GM21360 (cell line): Measurements from ENCODE around the gene ILF2.
"Not testable (repeated sequence)": the region's sequence is repeated elsewhere in the genome, so short reads cannot be mapped to it uniquely, and the experiment has no call there.

Experiments used
- ATAC-seq: cut with Tn5 transposase; IDR thresholded peaks from one replicate; pipeline ENCODE4 v1.9.1; 2021; ENCODE audit warnings: mild to moderate bottlenecking, moderate library complexity; ENCODE audit not compliant: unreplicated experiment

Gene ILF2

GRCh38 chr1:153679337-153680119 lies 8.7 kb upstream of the ILF2 start:
- ATAC-seq, result no peak

DNA sequence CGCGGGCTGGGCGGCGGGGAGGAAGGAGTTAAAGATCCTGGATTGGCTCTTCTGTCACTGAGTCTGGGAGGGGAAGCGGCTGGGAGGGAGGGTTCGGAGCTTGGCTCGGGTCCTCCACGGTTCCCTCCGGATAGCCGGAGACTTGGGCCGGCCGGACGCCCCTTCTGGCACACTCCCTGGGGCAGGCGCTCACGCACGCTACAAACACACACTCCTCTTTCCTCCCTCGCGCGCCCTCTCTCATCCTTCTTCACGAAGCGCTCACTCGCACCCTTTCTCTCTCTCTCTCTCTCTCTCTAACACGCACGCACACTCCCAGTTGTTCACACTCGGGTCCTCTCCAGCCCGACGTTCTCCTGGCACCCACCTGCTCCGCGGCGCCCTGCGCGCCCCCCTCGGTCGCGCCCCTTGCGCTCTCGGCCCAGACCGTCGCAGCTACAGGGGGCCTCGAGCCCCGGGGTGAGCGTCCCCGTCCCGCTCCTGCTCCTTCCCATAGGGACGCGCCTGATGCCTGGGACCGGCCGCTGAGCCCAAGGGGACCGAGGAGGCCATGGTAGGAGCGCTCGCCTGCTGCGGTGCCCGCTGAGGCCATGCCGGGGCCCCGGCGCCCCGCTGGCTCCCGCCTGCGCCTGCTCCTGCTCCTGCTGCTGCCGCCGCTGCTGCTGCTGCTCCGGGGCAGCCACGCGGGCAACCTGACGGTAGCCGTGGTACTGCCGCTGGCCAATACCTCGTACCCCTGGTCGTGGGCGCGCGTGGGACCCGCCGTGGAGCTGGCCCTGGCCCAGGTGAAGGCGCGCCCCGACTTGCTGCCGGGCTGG lies 7.9 kb upstream of the ILF2 start, which contains the start of gene NPR1:
Gene NPR1, plus strand, starts transcription at position 170 of the 818 bp plus-strand sequence. Its CDS starts 421 bp downstream, at position 591.
- no peak for ATAC-seq

- ATAC-seq, result no peak
These were observed 7.1 kb upstream of the ILF2 start for GRCh38 chr1:153677718-153678518.

- no peak for ATAC-seq
These were observed 2.7 kb upstream of the ILF2 start for GRCh38 chr1:153673511-153673910.

DNA sequence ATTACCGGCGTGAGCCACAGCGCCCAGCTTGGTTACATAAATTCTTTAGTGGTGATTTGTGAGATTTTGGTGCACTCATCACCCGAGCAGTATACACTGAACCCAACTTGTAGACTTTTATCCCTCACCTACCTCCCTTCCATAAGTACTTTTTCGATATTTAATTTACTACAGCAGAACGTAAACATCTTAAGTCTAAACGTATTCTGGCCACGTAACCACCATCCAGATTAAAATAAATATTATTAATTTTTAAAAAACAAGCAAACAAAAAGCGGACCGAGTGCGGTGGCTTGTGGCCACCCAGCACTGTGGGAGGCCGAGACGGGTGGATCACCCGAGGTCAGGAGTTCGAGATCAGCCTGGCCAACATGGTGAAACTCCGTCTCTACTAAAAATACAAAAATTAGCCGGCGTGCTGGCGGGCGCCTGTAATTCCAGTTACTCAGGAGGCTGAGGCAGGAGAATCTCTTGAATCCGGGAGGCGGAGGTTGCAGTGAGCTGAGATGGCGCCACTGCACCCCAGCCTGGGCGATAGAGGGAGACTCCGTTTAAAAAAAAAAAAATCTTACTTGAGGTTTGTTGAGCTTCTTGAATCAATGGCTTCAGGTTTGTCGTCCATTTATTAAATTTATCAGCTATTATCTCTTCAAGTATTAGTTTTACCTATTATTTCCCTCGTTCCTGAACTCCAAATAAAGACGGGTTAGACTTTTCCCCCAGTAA lies 998 bp upstream of the ILF2 start:
- ATAC-seq, result peak; percentile 15

- ATAC-seq, result peak; percentile 1
These were observed 435 bp downstream of the ILF2 start for GRCh38 chr1:153670257-153670858.

DNA sequence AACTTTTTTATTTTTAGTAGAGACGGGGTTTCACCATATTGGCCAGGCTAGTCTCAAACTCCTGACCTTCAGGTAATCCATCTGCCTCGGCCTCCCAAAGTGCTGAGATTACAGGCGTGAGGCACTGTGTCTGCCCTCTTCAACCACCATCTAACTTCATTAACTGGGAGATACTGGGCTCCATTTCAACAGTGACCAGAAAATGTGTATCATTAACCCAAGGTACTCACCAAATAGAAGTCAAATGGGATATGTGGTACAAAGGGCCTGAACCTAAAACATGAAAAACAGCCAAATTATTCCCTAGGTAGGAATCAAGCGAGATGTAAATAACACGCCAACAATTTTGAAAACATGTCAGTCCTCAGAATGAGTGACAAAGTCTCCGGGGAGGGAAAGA lies 1.2 kb downstream of the ILF2 start:
- ATAC-seq, result no peak

- ATAC-seq, result not testable (repeated sequence)
These were observed 2.1 kb downstream of the ILF2 start for GRCh38 chr1:153668672-153669071.

GRCh38 chr1:153667439-153667838 lies 3.4 kb downstream of the ILF2 start:
- no peak for ATAC-seq

GRCh38 chr1:153663211-153663610 lies 7.6 kb downstream of the ILF2 start:
- no peak for ATAC-seq

GRCh38 chr1:153662269-153662668 lies 8.5 kb downstream of the ILF2 start:
- no peak for ATAC-seq

DNA sequence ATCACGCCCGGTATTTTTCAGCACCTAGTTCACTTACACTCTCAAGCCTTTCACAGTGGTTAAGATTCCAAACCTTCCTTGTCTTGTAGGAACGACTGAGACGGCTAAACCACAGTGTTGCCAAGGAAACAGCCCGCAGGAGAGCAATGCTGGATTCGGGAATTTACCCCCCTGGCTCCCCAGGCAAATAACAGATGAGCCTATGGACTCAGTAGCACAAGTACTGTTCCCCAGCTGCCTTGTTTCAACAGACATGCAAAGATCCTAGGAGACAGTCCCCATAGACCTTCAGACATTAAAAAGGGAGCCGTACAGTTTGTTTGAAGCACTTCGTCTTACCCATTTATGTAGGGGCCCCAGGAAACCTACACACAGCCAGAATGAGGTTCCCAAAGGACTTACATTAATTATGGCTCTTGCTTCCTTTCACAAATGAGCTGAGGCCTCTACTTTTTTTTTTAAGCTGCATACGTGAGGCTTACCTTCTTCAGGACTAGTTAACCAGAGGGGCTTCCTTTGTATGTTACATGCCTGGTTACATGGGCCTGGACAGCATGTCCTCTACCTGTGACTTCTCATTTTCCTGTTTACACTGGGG lies 9.6 kb downstream of the ILF2 start:
- ATAC-seq, result no peak

GRCh38 chr1:153659656-153660055 lies 11.1 kb downstream of the ILF2 start:
- ATAC-seq, result no peak

GRCh38 chr1:153659175-153659534 lies 11.6 kb downstream of the ILF2 start:
- ATAC-seq, result no peak

DNA sequence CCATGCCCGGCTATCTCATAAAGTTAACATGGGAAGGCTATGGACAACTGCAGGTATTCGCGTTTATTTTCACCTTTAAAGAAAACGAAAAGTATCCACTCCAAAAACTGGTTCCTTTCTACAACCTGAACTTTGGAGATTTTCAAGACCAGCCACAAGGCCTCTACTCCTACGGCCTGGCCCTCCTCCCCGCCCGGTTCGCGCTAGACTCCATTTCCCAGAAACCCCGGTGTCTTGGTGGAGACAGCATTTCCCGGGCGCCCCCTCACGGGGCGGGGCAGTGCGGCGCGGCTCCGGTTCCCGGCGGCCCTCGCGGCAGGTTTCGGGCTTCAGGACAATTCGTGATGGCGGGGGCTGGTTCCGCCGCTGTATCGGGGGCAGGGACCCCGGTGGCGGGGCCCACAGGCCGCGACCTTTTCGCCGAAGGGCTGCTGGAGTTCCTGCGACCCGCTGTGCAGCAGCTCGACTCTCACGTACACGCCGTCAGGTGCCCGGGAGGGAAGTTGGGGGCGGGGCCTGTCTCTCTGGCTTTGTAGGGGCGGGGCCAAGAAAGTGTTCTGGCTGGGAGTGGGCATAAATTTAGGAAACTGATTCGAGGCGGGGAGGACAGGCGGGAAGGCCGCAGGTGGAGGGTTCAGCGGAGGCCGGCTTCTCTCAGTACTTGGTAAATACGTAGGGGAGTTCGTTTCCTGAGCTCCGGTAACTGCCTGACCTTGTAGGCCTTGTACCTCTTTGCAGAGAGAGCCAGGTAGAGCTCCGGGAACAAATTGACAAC lies 12.2 kb downstream of the ILF2 start, which contains the start of gene SNAPIN:
Gene SNAPIN, plus strand, starts transcription at position 304 of the 775 bp plus-strand sequence. Its CDS starts 41 bp downstream, at position 345.
- peak; percentile 85 for ATAC-seq

DNA sequence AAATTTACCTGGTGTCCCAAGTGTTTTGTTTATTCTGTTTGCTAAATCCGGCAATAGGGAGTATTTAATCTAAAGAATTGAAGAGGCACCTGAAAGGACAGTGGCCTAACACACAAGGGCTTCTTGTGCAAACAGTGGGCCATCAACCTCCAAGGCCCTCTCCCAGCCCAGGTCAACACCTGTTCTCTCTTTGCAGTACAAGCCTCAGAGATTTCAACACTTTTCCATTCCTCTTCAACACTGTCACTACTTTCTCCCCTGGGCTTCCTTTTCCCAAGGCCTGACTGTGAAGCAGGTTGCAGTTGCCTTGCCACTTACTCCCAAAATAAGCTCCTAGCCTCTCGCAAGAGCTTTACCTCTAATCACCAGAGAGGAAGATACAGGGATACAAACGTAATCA lies 15.5 kb downstream of the ILF2 start:
- ATAC-seq, result no peak

DNA sequence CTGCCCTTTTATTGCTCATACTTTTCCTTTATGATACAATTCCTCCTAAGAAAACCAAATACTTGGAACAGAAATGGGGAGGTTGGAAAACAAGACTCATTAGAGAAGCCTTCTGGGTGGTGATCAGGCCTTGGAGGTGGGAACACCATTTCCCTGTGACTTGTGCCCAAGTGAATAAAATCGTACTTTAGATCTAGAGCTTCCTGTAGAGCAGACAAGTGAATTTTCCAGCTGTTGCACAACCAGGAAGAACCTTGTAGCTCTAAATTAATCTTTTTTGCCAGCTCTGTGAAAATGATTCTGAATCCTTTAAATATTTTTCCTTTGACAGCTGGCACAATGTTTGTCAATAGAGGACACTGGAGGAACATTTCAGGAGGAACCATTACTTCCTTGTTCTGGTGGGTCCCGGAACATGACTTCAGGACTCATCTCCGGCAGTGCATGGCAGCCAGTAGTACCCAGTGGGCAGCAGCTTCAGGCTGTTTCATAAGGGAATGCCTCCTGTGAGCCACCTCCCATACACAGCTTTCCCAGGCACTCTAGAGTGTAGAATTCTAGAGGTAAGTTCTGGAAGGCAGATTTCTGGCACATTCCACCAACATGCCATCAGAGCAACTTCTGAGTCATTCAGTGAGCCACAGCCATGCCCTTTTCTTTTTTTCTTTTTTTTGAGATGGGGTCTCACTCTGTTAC lies 17.8 kb downstream of the ILF2 start:
- no peak for ATAC-seq

GRCh38 chr1:153651771-153652170 lies 19.0 kb downstream of the ILF2 start:
- ATAC-seq, result no peak
